Mesendoderm (in vitro differentiated cells): ENCODE data around the gene BBS9.

Experiments
- DNase-seq: peaks from one replicate; pipeline ENCODE4 v3.0.0; 2013
- H2AK5ac ChIP-seq: 2 replicates; pipeline ENCODE4 v1.6.1; 2013; ENCODE audit warnings: low read length, inconsistent platforms
- H2BK120ac ChIP-seq: 2 replicates; pipeline ENCODE4 v1.6.1; 2013; ENCODE audit warnings: low read depth, mild to moderate bottlenecking, low read length, moderate library complexity, mixed read lengths
- H2BK15ac ChIP-seq: replicated peaks from 2 replicates; pipeline ENCODE4 v1.6.1; 2013; ENCODE audit warnings: low read depth, mild to moderate bottlenecking, moderate library complexity
- H2BK5ac ChIP-seq: 2 replicates; pipeline ENCODE4 v1.6.1; 2013; ENCODE audit warnings: low read length, inconsistent platforms
- H3K18ac ChIP-seq: 2 replicates; pipeline ENCODE4 v1.6.1; 2013; ENCODE audit warnings: mild to moderate bottlenecking, low read length, mixed read lengths
- H3K23ac ChIP-seq: one replicate; pipeline ENCODE4 v1.6.1; 2013; ENCODE audit warnings: low read length
- H3K27ac ChIP-seq: 2 replicates; pipeline ENCODE4 v1.5.1; 2013; ENCODE audit warnings: low read depth, mild to moderate bottlenecking, inconsistent platforms, low read length, moderate library complexity
- H3K27me3 ChIP-seq: 2 replicates; pipeline ENCODE4 v1.6.1; 2013; ENCODE audit warnings: low read length, control low read depth, mild to moderate bottlenecking, inconsistent platforms; ENCODE audit not compliant: insufficient read depth, poor library complexity
- H3K36me3 ChIP-seq: 2 replicates; pipeline ENCODE4 v1.6.1; 2013; ENCODE audit warnings: low read length, inconsistent platforms; ENCODE audit not compliant: control insufficient read depth, insufficient read depth
- H3K4ac ChIP-seq: one replicate; pipeline ENCODE4 v1.6.1; 2013; ENCODE audit warnings: low read depth, mild to moderate bottlenecking, low read length, moderate library complexity
- H3K4me1 ChIP-seq: 2 replicates; pipeline ENCODE4 v1.6.1; 2013; ENCODE audit warnings: low read depth, low read length, inconsistent platforms; ENCODE audit not compliant: control insufficient read depth
- H3K4me2 ChIP-seq: 2 replicates; pipeline ENCODE4 v1.6.1; 2013; ENCODE audit warnings: low read length
- H3K4me3 ChIP-seq: 2 replicates; pipeline ENCODE4 v1.5.1; 2013; ENCODE audit warnings: mild to moderate bottlenecking, low read length
- H3K56ac ChIP-seq: one replicate; pipeline ENCODE4 v1.6.1; 2013; ENCODE audit warnings: low read length
- H3K79me1 ChIP-seq: 2 replicates; pipeline ENCODE4 v1.6.1; 2013; ENCODE audit warnings: low read length, inconsistent platforms
- H3K79me2 ChIP-seq: 2 replicates; pipeline ENCODE4 v1.6.1; 2013; ENCODE audit warnings: mild to moderate bottlenecking, low read length; ENCODE audit not compliant: control insufficient read depth, insufficient read depth
- H3K9ac ChIP-seq: 2 replicates; pipeline ENCODE4 v1.6.1; 2013; ENCODE audit warnings: low read length, inconsistent platforms
- H4K5ac ChIP-seq: one replicate; pipeline ENCODE4 v1.6.1; 2013; ENCODE audit warnings: low read length
- H4K8ac ChIP-seq: one replicate; pipeline ENCODE4 v1.6.1; 2013; ENCODE audit warnings: low read depth, mild to moderate bottlenecking, control low read depth, low read length, moderate library complexity
- WGBS: extraction: QIAGEN DNeasy Blood & Tissue Kit; methylation state at CpG from one replicate; pipeline ENCODE4 v1.1.7; 2013; ENCODE audit warnings: low lambda C conversion rate, missing lambda C conversion rate; ENCODE audit not compliant: insufficient coverage; ENCODE audit errors: extremely low coverage; 5-methylcytosine and 5-hydroxymethylcytosine counted together

The BBS9 gene

DNA sequence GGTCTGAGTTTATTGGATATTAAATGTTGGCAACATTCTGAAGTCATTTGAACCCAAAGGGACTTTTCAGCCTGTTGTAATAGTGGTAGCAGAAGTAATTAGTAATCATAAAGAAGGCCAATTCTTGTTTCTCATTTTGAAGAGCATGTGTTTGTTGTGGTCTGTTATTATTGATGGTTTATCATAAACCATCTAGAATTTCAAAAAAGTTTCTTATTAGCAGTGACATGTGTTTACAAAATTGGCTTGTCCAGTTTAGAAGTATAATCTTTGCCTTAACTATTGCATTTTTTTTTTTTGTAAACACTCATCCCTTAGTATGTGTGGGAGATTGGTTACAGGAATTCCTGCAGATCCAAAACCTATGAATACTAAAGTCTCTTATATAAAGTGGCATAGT is 177.8 kb downstream of the BBS9 start:
- Histone ChIP-seq H2BK120ac (no peak overlapping the region), H3K79me2 (no peaks in the 10 kb centered on the region), H3K4me1 (no peaks in the 10 kb centered on the region), H3K4me2 (no peak overlapping the region), H3K36me3 (no peaks in the 10 kb centered on the region), H2AK5ac (no peak overlapping the region), H3K56ac (no peak overlapping the region), H3K23ac (no peak overlapping the region), H4K8ac (no peak overlapping the region), H2BK5ac (no peak overlapping the region), H3K4ac (no peak overlapping the region), H3K4me3 (no peak overlapping the region), H4K5ac (no peak overlapping the region), H3K9ac (no peak overlapping the region), H3K27ac (no peak overlapping the region), H3K27me3 (no peaks in the 10 kb centered on the region), H3K79me1 (no peaks in the 10 kb centered on the region), H3K18ac (no peak overlapping the region), H2BK15ac (no peak overlapping the region)
- no peak for DNase-seq

DNA sequence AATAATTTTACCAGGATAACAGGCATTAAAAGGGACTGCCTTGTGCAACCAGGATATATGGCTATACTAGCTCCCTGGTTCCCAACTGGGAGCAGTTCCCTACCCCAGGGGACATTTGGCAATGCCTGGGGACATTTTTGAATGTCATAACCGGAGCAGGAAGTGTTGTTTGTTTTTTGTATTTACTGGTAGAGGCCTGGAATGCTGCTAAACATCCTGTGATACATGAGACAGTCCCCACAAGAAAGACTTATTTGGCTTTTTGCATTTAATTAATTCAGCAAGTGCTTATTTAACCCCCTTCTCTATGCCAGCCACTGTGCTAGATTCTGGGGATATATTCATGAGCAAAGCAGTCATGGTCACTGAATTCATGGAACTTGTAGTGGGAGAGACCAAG is 181.2 kb downstream of the BBS9 start:
- Histone ChIP-seq H3K27me3 (no peaks in the 10 kb centered on the region), H2BK5ac (no peak overlapping the region), H3K79me2 (no peaks in the 10 kb centered on the region), H3K4me2 (no peak overlapping the region), H2BK120ac (no peak overlapping the region), H3K79me1 (no peaks in the 10 kb centered on the region), H3K4me3 (no peak overlapping the region), H4K5ac (no peak overlapping the region), H2AK5ac (no peak overlapping the region), H3K18ac (no peak overlapping the region), H3K4me1 (no peaks in the 10 kb centered on the region), H2BK15ac (no peak overlapping the region), H3K9ac (no peak overlapping the region), H3K56ac (no peak overlapping the region), H4K8ac (no peak overlapping the region), H3K4ac (no peak overlapping the region), H3K27ac (no peak overlapping the region), H3K36me3 (no peaks in the 10 kb centered on the region), H3K23ac (no peak overlapping the region)
- no CpG with 5 or more reads among the region's 1 CpG for WGBS
- no peak for DNase-seq

DNA sequence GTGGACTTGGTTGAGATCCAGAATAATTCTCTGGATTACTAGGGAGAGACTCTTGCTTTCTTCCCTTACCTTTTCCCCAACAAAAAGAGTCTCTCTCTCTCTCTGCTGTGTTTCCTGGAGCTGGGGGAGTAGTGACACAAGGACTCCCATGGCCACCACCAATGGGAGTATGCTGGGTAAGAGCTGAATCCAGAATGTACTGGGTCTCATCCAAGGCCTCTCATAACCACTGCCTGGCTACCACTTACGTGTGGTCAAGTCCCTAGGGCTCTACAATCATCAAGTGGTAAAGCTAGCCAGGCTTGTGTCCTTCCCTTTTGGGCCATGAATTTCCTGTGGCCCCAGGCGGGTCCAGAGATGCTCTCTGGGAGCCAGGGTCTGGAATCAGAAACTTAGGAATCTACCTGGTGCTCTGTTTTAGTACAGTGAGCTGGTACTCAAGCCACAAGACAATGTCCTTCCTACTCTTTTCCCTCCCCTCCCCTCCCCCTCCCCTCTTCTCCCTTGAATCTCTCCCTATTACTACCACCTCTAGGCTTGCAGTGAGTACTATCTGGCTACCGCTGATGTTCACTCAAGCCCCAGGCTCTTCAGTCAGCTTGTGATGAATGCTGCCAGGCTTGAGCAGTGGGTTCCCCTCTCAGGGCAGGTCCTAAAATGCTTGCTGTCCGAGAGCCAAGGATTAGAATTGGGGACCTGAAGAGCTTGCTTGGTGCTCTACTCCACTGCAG is 196.6 kb downstream of the BBS9 start:
- H3K4me3 ChIP-seq, result no peak overlapping the region

DNA sequence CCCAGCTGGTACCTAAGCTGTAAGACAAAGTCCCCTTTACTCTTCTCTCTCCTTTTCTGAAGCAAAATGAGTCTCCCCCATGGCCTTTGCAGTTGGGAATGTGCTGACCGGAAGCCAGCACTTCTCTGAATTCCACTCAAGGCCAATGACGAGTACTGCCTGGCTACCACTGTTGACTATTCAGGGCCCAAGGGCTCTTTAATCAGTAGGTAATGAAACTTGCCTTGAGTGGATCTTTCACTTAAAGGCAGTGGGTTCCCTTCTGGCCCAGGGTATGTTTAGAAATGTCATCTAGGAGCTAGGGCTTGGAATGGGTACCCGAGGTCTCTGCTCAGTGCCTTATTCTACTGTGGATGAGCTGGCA is 197.1 kb downstream of the BBS9 start:
- no peak overlapping the region for H3K18ac ChIP-seq
- no peak overlapping the region for H3K9ac ChIP-seq
- H3K4me2 ChIP-seq, result no peak overlapping the region
- H3K79me1 ChIP-seq, result no peaks in the 10 kb centered on the region
- H3K4me1 ChIP-seq, result no peaks in the 10 kb centered on the region
- H2BK5ac ChIP-seq, result no peak overlapping the region
- no peak overlapping the region for H3K27ac ChIP-seq
- no peak overlapping the region for H4K8ac ChIP-seq
- H2AK5ac ChIP-seq, result no peak overlapping the region
- H3K27me3 ChIP-seq, result no peaks in the 10 kb centered on the region
- H3K4ac ChIP-seq, result no peak overlapping the region
- no peak overlapping the region for H2BK120ac ChIP-seq
- no peaks in the 10 kb centered on the region for H3K79me2 ChIP-seq
- DNase-seq, result no peak
- no CpG with 5 or more reads among the region's 3 CpGs for WGBS
- no peak overlapping the region for H3K23ac ChIP-seq
- no peak overlapping the region for H4K5ac ChIP-seq
- no peaks in the 10 kb centered on the region for H3K36me3 ChIP-seq
- H3K56ac ChIP-seq, result no peak overlapping the region
- no peak overlapping the region for H3K4me3 ChIP-seq
- no peak overlapping the region for H2BK15ac ChIP-seq

More for the DNA sequence above, 196.6 kb downstream of the BBS9 start:
- H4K5ac ChIP-seq, result no peak overlapping the region
- no peak overlapping the region for H2BK5ac ChIP-seq
- H3K56ac ChIP-seq, result no peak overlapping the region
- H3K4ac ChIP-seq, result no peak overlapping the region
- no peaks in the 10 kb centered on the region for H3K79me2 ChIP-seq
- no peak overlapping the region for H3K23ac ChIP-seq
- H3K18ac ChIP-seq, result no peak overlapping the region
- H3K27ac ChIP-seq, result no peak overlapping the region
- H3K4me2 ChIP-seq, result no peak overlapping the region
- H4K8ac ChIP-seq, result no peak overlapping the region
- no peaks in the 10 kb centered on the region for H3K79me1 ChIP-seq
- no peak for DNase-seq
- no peaks in the 10 kb centered on the region for H3K27me3 ChIP-seq
- no peak overlapping the region for H2BK15ac ChIP-seq
- H3K36me3 ChIP-seq, result no peaks in the 10 kb centered on the region
- no peak overlapping the region for H3K9ac ChIP-seq
- no peak overlapping the region for H2BK120ac ChIP-seq
- no CpG with 5 or more reads among the region's 4 CpGs for WGBS
- no peaks in the 10 kb centered on the region for H3K4me1 ChIP-seq
- no peak overlapping the region for H2AK5ac ChIP-seq

DNA sequence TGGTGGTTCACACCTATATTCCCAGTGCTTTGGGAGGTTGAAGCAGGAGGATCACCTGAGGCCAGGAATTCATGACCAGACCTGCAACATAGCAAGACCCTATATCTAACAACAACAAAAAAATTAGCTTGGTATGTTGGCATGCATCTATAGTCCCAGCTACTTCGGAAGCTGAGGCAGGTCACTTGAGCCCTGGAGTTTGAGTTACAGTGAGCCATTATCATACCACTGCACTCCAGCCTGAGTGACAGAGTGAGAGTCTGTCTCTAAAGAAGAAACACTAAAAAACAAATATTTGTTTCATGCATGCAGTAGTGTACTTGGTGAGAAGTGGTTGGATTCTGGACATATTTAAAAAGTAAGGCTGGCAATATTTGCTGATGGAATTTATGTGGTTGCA is 198.1 kb downstream of the BBS9 start:
- Histone ChIP-seq H3K79me2 (no peaks in the 10 kb centered on the region), H4K8ac (no peak overlapping the region), H3K18ac (no peak overlapping the region), H3K23ac (no peak overlapping the region), H3K79me1 (no peaks in the 10 kb centered on the region), H3K27ac (no peak overlapping the region), H2AK5ac (no peak overlapping the region), H3K27me3 (no peaks in the 10 kb centered on the region), H3K4ac (no peak overlapping the region), H3K4me3 (no peak overlapping the region), H3K56ac (no peak overlapping the region), H3K4me1 (no peaks in the 10 kb centered on the region), H2BK5ac (no peak overlapping the region), H2BK15ac (no peak overlapping the region), H3K9ac (no peak overlapping the region), H3K4me2 (no peak overlapping the region), H4K5ac (no peak overlapping the region), H3K36me3 (no peaks in the 10 kb centered on the region), H2BK120ac (no peak overlapping the region)
- WGBS, result no CpG with 5 or more reads among the region's 1 CpG
- no peak for DNase-seq

DNA sequence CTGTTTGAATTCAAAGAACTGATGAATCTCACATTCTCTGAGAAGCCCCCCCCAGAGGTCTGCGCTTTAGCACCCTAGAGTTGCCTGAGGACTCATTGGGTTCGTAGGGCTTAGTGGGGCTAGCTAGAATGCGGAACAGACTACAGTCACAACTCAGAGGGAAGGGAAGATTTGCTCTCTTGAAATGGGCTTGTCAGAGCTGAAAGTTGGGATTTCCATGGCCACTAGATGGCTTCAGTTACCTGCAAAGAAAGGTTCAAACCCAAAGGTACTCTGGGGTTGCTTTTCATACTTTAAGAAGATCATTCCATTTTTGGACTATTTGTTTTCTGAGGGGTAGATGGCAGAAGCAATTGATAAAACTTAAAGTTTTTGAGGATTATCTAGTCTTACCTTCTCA is 205.0 kb downstream of the BBS9 start:
- Histone ChIP-seq H3K27ac (no peak overlapping the region), H2AK5ac (no peak overlapping the region), H2BK15ac (no peak overlapping the region), H3K79me2 (no peaks in the 10 kb centered on the region), H3K4ac (no peak overlapping the region), H3K36me3 (no peaks in the 10 kb centered on the region), H3K56ac (no peak overlapping the region), H4K8ac (no peak overlapping the region), H3K9ac (no peak overlapping the region), H3K27me3 (no peaks in the 10 kb centered on the region), H3K79me1 (no peaks in the 10 kb centered on the region), H2BK120ac (no peak overlapping the region), H3K23ac (no peak overlapping the region), H2BK5ac (no peak overlapping the region), H3K18ac (no peak overlapping the region), H3K4me3 (no peak overlapping the region), H4K5ac (no peak overlapping the region), H3K4me2 (no peak overlapping the region), H3K4me1 (no peaks in the 10 kb centered on the region)
- DNase-seq, result peak; percentile 77
- WGBS, result no CpG with 5 or more reads among the region's 3 CpGs
